AG09319 (cell line): ENCODE data around the gene PI4KB.

ENCODE experiments used
- DNase-seq: peaks from one replicate; pipeline ENCODE4 v3.0.0-alpha.2; 2010; ENCODE audit warnings: low read depth; ENCODE audit errors: extremely low read depth
- CTCF ChIP-seq: IDR thresholded peaks from 2 replicates; pipeline ENCODE4 v1.5.1; 2011; ENCODE audit warnings: low read depth, mild to moderate bottlenecking, inconsistent platforms, low read length, moderate library complexity

PI4KB gene

GRCh38 chr1:151326619-151327222, 495 bp downstream of the PI4KB start:
- TF ChIP-seq CTCF, result no peak
- DNase-seq, result no peak

- TF ChIP-seq CTCF, result no peak
- no peak for DNase-seq
Observed at GRCh38 chr1:151325646-151326429, 1.4 kb downstream of the PI4KB start.

- no peak for DNase-seq
- TF ChIP-seq CTCF, result no peak
Observed at GRCh38 chr1:151325231-151325630, 2.0 kb downstream of the PI4KB start.

- DNase-seq, result no peak
- no peak for TF ChIP-seq CTCF
Observed at GRCh38 chr1:151324390-151324930, 2.8 kb downstream of the PI4KB start.

GRCh38 chr1:151318975-151319374, 8.2 kb downstream of the PI4KB start:
- no peak for DNase-seq

GRCh38 chr1:151315565-151316235, 11.5 kb downstream of the PI4KB start:
- TF ChIP-seq CTCF, result no peak
- DNase-seq, result no peak

More at GRCh38 chr1:151318975-151319374, 8.2 kb downstream of the PI4KB start:
- no peak for TF ChIP-seq CTCF
